OCI-LY7 (cell line): Measurements from ENCODE around the gene GABRG3. TPM values are rescaled to one million over a fixed set of nuclear protein-coding genes. Genes with fewer than 3 reads are reported as not detected.

Experiments
- BruUV-seq: library from RNA; stranded (reverse); fragments of 400-500 nt; replicated peaks from 2 replicates; lab custom pipeline; 2021; lab: Mats Ljungman, UMichigan
- CTCF ChIA-PET: fragments of 300-600 bp; sonication (Branson Sonifier 250); formaldehyde crosslinking; loops from one replicate; lab custom pipeline; 2022; ENCODE audit warnings: antibody characterized with exemption; ENCODE audit not compliant: unreplicated experiment; lab: Charles Lee
- POLR2A ChIA-PET: fragments of 300-600 bp; sonication (Branson Sonifier 250); formaldehyde crosslinking; loops from one replicate; lab custom pipeline; 2022; ENCODE audit warnings: antibody characterized with exemption; lab: Charles Lee
- DNase-seq: peaks from one replicate; pipeline ENCODE4 v3.0.0-alpha.2; 2015; ENCODE audit warnings: low spot score
- H2AFZ ChIP-seq: fragments of 200-600 bp; sonication (generic), shearing (Covaris generic); 2 replicates; pipeline ENCODE4 v1.6.1; 2014; ENCODE audit warnings: mild to moderate bottlenecking, antibody characterized with exemption, low read length, moderate library complexity
- H3K27ac ChIP-seq: fragments of 200-600 bp; sonication (generic); 2 replicates; pipeline ENCODE4 v1.5.1; 2014; ENCODE audit warnings: mixed run types, low read depth, mild to moderate bottlenecking, moderate library complexity, low read length, inconsistent platforms; ENCODE audit not compliant: poor library complexity, severe bottlenecking
- H3K36me3 ChIP-seq: fragments of 200-600 bp; sonication (generic); 2 replicates; pipeline ENCODE4 v1.6.1; 2014; ENCODE audit warnings: mild to moderate bottlenecking, antibody characterized with exemption, low read length, moderate library complexity, mixed read lengths; ENCODE audit not compliant: insufficient read depth
- H3K4me1 ChIP-seq: fragments of 200-600 bp; sonication (generic); 2 replicates; pipeline ENCODE4 v1.5.1; 2014; ENCODE audit warnings: mild to moderate bottlenecking, low read length; ENCODE audit not compliant: insufficient read depth, poor library complexity, severe bottlenecking
- H3K4me2 ChIP-seq: fragments of 200-600 bp; sonication (generic); 2 replicates; pipeline ENCODE4 v1.6.1; 2014; ENCODE audit warnings: mild to moderate bottlenecking, low read length
- H3K4me3 ChIP-seq: fragments of 200-600 bp; sonication (generic); 2 replicates; pipeline ENCODE4 v1.5.1; 2014; ENCODE audit warnings: mild to moderate bottlenecking, low read depth, low read length; ENCODE audit not compliant: poor library complexity, severe bottlenecking
- H3K79me2 ChIP-seq: fragments of 200-600 bp; sonication (generic); 2 replicates; pipeline ENCODE4 v1.6.1; 2016; ENCODE audit warnings: low read depth, mild to moderate bottlenecking, low read length, moderate library complexity, mixed read lengths; ENCODE audit not compliant: insufficient read depth
- H3K9me2 ChIP-seq: fragments of 200-600 bp; sonication (generic); 2 replicates; pipeline ENCODE4 v1.6.1; 2016; ENCODE audit warnings: mild to moderate bottlenecking, low read length, mixed read lengths; ENCODE audit not compliant: insufficient read depth
- H3K9me3 ChIP-seq: fragments of 200-600 bp; sonication (generic); 2 replicates; pipeline ENCODE4 v1.6.1; 2014; ENCODE audit warnings: mild to moderate bottlenecking, mixed run types, low read length, mixed read lengths
- H4K20me1 ChIP-seq: fragments of 200-600 bp; sonication (generic); 2 replicates; pipeline ENCODE4 v1.6.1; 2014; ENCODE audit warnings: mild to moderate bottlenecking, antibody characterized with exemption, low read length, moderate library complexity, mixed read lengths; ENCODE audit not compliant: insufficient read depth
- CTCF ChIP-seq: fragments of 200-600 bp; sonication (generic); conservative IDR thresholded peaks from 2 replicates; pipeline ENCODE4 v1.5.1; 2014; ENCODE audit warnings: mild to moderate bottlenecking, antibody characterized with exemption, low read length, moderate library complexity, mixed read lengths
- EZH2phosphoT487 ChIP-seq: fragments of 200-600 bp; sonication (generic); IDR thresholded peaks from 2 replicates; pipeline ENCODE4 v1.6.1; 2018; ENCODE audit warnings: low read depth, borderline replicate concordance, mild to moderate bottlenecking, mixed run types, antibody characterized with exemption, low read length, moderate library complexity, mixed read lengths
- intact Hi-C: fragments of 100-400 bp; cut with micrococcal nuclease; formaldehyde crosslinking; loops from one replicate; pipeline ENCODE4 v1.10.0; 2022; ENCODE audit not compliant: unreplicated experiment
- total RNA-seq, 2 experiments: library from RNA; depleted of rRNA in 1 of 2; stranded (reverse); fragments of >200 nt in 1 of 2; shearing (Covaris generic) in 1 of 2; gene quantifications; 2 replicates each; pipeline ENCODE4 v1.2.3, GENCODE V29; 2014 to 2022

GABRG3 gene
- total RNA-seq, 2 experiments from 2014 or later = not detected

DNA sequence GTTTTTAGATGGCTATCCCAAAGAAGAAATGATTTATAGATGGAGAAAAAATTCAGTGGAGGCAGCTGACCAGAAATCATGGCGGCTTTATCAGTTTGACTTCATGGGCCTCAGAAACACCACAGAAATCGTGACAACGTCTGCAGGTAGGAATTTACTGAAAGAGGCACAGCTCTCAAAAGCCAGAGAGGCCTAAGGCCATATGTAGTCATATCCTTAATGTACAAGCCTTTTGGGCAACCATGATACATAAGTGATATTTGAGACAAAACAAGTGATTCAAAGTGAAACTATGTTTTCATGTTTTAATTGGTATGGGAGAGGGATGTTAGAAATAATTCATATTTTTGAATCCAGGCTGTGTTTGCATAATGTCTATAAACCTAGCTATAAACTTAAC lies 509.7 kb downstream of the GABRG3 start:
- Histone ChIP-seq H3K4me2 (no peak overlapping the region), H3K9me2 (no peaks in the 10 kb centered on the region), H3K36me3 (no peaks in the 10 kb centered on the region), H3K9me3 (no peaks in the 10 kb centered on the region), H3K4me1 (no peaks in the 10 kb centered on the region), H3K27ac (no peak overlapping the region), H2AFZ (no peak overlapping the region), H3K79me2 (no peaks in the 10 kb centered on the region), H3K4me3 (no peak overlapping the region), H4K20me1 (no peaks in the 10 kb centered on the region)
- CTCF ChIA-PET = no interaction called here
- TF ChIP-seq CTCF (no peak), EZH2phosphoT487 (no peak)
- no peak for DNase-seq
- intact Hi-C loops = no loop called here
- no TSS peak for BruUV-seq
- POLR2A ChIA-PET = interaction anchor here (0.5 kb wide), 1 partner anchor 51 kb away, joined by 7 read pairs; no protein-coding TSS in a partner anchor

DNA sequence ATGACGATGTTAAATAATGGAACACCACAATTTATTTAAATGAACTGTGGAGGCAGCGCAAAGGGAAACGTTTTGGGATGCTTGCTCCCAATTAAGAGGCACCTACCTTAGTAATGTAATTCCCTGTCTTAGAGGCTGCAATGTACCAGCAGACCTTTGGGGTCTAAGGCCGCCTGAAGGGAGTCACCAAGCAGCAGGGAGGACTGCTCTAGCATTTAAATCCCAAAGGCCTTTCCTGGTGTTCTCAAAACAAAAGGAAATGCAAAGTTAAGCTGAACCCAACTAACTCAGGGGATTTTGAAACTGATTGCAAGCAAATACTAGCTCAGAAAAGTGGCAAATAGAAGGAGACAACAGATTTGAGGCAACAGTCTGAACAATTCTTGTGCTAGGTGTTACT lies 510.8 kb downstream of the GABRG3 start:
- ChIA-PET POLR2A (no interaction called here), CTCF (no interaction called here)
- no peaks in the 10 kb centered on the region for H3K79me2 ChIP-seq
- intact Hi-C loops = no loop called here
- H3K4me3 ChIP-seq = no peak overlapping the region
- TF ChIP-seq CTCF (no peak), EZH2phosphoT487 (no peak)
- H3K9me2 ChIP-seq = no peaks in the 10 kb centered on the region
- no peaks in the 10 kb centered on the region for H3K36me3 ChIP-seq
- DNase-seq = no peak
- H3K4me1 ChIP-seq = no peaks in the 10 kb centered on the region
- no TSS peak for BruUV-seq
- no peak overlapping the region for H3K4me2 ChIP-seq
- no peak overlapping the region for H2AFZ ChIP-seq
- no peaks in the 10 kb centered on the region for H3K9me3 ChIP-seq
- H3K27ac ChIP-seq = no peak overlapping the region
- no peaks in the 10 kb centered on the region for H4K20me1 ChIP-seq

- BruUV-seq = no TSS peak
- Histone ChIP-seq H4K20me1 (no peaks in the 10 kb centered on the region), H3K27ac (no peak overlapping the region), H3K4me1 (no peaks in the 10 kb centered on the region), H3K4me2 (no peak overlapping the region), H2AFZ (no peak overlapping the region), H3K36me3 (no peaks in the 10 kb centered on the region), H3K9me2 (no peaks in the 10 kb centered on the region), H3K79me2 (no peaks in the 10 kb centered on the region), H3K9me3 (no peaks in the 10 kb centered on the region), H3K4me3 (no peak overlapping the region)
- TF ChIP-seq CTCF = no peak
- no peak for TF ChIP-seq EZH2phosphoT487
- CTCF ChIA-PET = no interaction called here
- POLR2A ChIA-PET = no interaction called here
- intact Hi-C loops = no loop called here
- no peak for DNase-seq
Observed at GRCh38 chr15:27482287-27482686, 511.3 kb downstream of the GABRG3 start.
